Right lung (tissue), 5 donors: ENCODE measurements around the gene ZNF692. TPM values are rescaled to one million over a fixed set of nuclear protein-coding genes. Genes with fewer than 3 reads are reported as not detected.
"Not testable (repeated sequence)": the region's sequence is repeated elsewhere in the genome, so short reads cannot be mapped to it uniquely, and the experiment has no call there.

ENCODE experiments used
- DNase-seq, 2 donors: peaks; one replicate each; pipeline ENCODE4 v3.0.0-alpha.2; 2013
- polyA plus RNA-seq, 5 donors: library from polyadenylated mRNA; unstranded; fragments of 120-200 nt; gene quantifications; one replicate each; pipeline versions ENCODE4 v1.2.1 to v1.2.3, GENCODE V29; 2013; ENCODE audit warnings: inconsistent platforms in 1 of 5, low replicate concordance in 1 of 5; ENCODE audit not compliant: insufficient read length in 5 of 5, insufficient read depth in 1 of 5

The ZNF692 gene
- polyA plus RNA-seq, 5 donors = 47.5 to 69.4 (median 56.3) TPM

DNA sequence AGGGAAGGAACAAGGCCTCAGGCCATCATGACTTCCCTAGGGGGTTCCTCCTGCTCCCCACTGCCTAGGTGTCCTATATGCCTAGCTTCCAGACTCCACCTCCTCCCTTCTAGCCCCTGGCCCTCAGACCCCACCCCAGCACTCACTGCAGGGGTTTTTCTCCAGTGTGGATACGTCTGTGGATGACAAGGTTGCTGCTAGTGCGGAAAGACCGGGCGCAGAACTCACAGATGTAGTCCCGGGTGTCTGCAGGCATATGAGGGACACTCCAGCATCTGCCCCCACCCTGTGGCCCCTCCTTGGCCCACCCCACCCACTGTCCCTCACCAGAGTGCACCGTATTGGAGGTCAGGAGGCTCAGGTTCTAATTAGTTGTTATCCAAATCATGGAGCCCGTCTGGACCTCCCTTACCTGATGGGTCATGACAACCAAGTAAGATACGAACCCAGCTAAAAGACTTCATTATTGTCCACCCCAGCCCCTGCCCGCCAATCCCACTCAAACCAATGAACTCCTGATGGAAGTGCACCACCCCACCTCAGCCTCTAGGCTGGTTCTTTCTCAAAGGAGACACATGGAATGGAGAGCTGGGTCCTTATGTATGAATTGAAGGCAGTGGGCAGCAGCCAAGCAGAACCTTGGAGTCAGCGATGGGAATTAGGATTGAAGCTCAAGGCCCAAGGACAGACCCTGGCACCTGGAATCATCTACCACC lies 8.2 kb downstream of the ZNF692 start:
- no peak for DNase-seq

DNA sequence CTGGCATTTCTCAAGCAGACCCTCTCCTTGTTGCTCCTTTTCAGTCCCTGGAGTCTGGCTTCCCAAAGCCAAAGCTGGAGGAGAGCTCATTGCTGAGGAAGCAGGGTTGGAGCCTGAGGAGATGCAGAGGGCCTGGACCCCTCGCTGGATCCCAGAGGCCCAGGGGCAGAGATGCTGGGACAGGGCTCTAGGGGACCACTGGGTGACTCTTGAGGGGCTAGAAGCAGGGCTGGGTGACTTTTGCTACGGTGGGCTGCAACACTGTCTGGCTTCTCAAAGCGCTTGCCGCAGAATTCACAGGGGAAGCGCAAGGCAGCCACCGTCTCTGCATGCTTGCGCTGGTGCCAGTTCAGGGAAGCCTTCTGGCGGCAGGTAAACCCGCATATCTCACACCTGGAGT lies 8.8 kb downstream of the ZNF692 start:
- DNase-seq = no peak

DNA sequence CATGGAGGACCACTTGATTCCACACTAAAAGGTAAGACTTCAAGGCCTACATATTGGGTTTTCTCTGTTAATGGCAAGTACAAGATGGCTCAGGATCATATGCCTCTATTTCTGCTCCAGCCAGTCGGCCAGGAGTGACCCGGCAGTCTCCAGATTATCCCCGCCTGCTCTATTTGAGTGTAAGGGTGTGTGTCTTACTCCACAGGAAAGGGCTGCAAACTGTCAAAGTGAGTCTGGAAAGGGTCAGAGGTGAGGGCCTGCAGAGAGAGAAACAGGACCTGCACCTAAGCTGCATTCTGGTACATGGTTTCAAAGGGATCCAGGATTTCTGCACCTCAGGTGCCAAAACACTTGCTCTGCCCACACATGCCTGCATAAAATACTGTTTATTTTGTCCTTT lies 9.2 kb downstream of the ZNF692 start:
- no peak for DNase-seq

DNA sequence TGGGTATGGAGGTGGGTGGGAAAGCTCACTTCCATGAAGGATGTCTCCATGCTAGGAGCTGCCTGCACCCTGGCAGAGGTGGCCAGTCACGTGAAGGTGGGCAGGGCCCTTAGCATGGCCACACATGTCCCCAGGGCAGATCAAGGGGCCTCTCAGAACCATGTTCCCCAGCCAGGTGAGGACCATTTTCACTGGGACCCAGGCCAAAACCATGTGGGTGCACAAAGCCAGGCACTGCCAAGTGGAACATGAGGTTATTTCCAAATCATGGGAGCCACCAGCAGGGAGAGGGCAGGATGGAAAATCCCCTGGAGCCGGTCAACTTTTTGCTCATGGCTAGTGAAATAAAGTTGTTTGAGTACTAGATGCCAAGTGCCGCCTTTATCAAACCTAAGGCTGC lies 9.7 kb downstream of the ZNF692 start:
- no peak for DNase-seq

DNA sequence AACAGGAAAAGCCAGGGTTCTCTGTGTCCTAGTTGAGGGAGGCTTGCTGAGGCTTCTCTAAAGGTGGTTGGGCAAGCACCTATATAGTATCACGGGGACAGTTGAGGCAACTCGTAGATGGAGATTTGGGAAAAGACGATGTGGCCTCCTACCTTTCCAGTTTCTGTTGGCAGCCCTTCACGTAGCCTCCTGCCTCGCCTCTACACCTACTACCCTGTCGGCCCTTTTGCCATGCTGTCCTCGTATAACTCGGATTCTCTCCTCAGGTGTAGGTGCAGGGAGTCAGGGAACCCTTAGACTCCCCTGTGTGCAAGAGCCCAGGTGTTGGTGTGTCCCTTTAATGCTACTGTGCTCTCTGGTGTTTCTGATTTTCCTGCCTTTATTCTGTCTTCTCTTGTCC lies 10.3 kb downstream of the ZNF692 start:
- DNase-seq = no peak

DNA sequence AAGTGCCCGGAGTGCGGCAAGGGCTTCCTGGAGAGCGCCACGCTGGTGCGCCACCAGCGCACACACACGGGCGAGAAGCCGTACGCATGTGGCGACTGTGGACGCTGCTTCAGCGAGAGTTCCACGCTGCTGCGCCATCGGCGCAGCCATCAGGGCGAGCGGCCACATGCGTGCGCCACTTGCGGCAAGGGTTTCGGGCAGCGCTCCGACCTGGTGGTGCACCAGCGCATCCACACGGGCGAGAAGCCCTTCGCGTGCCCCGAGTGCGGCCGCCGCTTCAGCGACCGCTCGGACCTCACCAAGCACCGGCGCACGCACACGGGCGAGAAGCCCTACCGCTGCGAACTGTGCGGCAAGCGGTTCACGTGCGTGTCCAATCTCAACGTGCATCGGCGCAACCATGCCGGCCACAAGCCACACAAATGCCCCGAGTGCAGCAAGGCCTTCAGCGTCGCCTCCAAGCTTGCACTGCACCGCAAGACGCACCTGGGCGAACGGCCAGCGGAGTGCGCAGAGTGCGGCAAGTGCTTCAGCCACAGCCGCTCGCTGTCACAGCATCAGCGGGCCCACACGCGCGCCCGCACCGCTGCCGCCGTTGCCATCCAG lies 10.8 kb downstream of the ZNF692 start:
- DNase-seq = no peak

DNA sequence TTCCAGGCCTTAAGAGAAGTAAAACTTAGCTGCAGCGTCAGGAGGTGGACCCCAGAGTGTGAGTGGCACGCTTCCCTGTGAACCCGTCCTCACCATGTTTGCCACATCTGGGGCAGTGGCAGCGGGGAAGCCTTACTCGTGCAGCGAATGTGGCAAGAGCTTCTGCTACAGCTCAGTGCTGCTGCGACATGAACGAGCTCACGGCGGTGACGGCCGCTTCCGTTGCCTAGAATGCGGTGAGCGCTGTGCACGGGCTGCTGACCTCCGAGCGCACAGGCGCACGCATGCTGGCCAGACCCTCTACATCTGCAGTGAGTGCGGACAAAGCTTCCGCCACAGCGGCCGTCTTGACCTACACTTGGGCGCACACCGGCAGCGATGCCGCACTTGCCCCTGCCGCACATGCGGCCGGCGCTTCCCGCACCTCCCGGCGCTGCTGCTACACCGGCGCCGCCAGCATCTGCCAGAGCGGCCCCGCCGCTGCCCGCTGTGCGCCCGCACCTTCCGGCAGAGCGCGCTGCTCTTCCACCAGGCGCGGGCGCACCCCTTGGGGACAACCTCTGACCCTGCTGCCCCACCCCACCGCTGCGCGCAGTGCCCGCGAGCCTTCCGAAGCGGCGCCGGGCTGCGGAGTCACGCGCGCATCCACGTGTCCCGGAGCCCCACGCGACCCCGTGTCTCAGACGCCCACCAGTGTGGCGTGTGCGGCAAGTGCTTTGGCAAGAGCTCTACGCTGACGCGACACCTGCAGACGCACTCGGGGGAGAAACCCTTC lies 11.5 kb downstream of the ZNF692 start:
- DNase-seq = no peak

DNA sequence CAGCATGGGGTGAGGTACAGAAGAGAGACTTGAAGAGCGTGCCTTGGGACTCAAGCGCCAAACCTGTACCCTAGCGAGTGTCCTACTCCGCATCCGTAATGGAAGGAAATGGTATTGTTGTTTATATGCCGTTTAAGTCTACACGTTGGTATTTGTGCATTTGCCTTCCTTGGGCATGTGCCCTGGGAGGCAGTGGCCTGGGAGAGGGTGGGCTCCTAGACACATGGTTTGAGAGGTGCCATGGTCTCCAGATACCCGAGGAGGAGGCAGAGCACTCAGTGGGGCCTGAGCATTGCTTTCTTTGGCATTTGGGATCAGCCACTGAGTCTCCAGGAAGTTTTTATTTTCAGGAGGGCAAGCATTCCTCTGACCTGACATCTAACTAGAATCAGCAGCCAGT lies 14.4 kb downstream of the ZNF692 start:
- no peak for DNase-seq

DNA sequence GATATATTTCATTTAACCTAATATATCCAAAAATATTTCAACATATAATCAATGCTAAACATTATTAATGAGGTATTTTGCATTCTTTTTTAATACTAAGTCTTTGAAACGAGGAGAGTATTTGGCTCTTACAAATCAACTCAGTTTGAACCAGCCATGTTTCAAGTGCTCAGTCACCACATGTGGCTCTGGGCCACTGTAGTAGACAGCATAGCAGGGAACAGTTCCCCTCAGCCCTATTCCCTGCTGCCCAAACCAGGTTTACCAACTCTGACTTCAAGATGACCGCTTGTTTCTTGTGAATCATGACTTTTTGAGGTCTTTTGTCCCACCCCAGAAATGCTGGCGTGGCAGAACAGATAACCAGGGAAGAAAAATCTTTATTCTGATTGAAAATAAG lies 15.2 kb downstream of the ZNF692 start:
- DNase-seq = no peak

DNA sequence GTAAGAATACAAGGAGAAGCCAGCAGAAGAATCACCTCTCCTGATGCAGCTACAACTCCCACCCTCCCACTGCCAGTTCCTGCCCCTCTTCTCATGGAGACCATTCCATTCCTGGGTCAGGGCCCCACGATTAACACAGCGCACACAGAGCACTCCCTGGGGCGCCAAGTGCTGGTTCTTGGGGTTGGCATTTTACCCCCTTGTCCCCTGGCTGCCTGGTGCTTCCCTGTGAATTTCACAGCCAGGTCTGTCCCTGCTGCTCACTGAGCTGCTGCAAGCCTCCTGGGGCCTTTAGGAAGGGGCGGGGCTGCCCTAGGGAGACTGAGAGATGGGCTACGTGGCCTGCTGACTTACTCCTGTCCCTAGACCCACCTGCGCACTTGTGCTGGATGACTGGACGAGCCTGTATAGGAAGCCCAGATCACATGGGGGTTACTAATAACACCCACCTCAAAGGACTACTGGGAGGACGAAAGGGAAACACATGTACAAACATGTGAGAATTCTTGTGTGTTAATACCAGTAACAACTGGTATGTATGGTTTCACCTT lies 16.0 kb downstream of the ZNF692 start:
- no peak for DNase-seq

DNA sequence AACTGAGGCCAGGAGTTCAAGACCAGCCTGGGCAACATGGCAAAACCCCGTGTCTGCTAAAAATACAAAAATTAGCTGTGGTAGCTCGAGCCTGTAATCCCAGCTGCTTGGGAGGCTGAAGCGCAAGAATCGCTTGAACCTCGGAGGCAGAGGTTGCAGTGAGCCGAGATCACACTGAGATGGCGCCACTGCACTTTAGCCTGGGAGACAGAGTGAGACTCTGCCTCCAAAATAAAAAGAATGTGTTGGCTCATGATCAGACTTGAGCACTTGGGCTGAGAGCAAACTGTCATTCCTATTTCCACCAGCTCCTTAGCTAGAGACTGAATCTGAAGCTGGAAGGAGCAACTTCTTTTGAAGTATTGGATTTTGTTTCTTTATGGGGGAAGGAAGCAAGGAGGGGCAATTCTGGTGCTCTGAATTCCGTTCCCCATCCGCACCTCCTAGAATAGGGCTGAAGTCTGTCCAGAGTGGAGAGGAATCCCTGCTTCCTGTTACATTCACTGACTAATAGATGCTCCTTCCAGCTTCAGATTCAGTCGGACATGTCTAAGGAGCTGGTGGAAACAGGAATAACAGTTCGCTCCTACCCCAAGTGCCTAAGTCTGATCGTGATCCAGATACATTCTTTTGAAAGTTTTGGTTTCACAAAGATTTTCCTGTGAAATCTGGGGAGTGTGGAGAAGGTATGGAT lies 17.0 kb downstream of the ZNF692 start:
- peak; percentile 38 to 45 for DNase-seq

DNA sequence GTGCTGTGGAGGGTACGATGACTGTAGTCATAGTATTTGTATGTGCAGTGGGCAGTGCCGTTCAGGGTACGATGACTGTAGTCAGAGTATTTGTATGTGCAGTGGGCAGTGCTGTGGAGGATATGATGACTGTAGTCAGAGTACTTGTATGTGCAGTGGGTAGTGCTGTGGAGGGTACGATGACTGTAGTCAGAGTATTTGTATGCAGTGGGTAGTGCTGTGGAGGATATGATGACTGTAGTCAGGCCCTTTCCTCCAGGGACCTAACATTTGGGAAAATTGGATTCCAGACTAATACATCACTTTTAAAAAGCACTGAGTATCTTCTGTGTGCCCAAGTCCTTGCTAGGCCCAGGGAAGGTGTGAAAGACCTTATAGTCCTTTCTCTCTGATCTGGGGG lies 17.9 kb downstream of the ZNF692 start:
- DNase-seq = no peak

DNA sequence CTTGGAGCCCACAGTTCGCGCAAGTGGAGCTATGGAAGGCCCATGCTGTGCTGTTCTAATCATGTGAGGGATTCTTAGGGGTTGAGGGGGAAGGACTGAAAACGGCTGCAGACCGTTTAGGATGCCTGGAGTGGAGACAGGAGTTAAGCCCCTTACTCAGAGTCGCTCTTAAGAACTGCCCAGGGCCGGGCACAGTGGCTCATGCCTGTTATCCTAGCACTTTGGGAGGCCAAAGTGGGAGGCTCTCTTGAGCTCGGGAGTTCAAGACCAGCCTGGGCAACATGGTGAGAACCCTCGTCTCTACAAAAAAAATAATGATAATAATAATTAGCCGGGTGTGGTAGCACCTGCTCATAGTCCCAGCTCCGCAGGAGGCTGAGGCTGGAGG lies 19.7 kb downstream of the ZNF692 start:
- DNase-seq = no peak

DNA sequence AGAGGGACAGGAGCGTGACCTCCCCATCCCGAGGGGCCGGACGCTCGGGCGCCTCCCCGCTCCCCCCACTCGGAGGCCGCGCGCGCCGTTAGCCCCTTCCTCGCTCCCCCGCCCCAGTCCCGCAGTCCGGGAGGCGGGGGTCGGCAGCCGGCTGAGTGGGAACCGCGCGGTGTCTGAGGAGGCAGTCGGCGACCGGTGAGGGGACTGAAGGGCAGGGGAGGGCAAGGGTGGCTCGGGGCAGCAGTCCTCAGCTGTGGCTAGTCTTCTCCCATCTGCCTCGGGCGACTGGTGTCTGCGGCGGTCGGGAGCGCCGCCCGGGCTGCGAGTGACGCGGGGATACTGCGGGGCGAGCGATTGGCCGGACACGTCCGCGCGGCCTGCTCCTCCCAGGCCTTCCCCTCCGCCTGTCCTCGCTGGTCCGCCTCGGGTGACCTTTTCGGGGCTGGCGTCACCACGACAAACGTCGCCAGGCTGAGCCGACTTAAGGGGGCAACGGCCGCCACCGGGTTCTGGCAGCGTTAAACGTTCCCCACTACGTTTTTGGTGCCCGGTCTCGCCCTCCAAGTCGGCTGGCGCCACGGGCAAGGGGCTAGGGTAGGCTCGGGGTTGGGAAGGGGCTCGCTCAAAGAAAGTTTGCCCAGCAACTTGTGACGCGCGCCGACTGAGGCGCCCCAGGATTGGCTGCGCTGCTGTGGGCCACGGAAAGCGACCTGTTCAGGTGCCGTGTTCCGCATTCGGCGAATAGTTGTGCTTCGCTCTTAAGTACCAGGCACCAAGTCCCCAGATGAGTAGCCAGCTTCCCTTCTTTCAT lies 20.3 kb downstream of the ZNF692 start:
- peak; percentile 90 to 91 for DNase-seq

DNA sequence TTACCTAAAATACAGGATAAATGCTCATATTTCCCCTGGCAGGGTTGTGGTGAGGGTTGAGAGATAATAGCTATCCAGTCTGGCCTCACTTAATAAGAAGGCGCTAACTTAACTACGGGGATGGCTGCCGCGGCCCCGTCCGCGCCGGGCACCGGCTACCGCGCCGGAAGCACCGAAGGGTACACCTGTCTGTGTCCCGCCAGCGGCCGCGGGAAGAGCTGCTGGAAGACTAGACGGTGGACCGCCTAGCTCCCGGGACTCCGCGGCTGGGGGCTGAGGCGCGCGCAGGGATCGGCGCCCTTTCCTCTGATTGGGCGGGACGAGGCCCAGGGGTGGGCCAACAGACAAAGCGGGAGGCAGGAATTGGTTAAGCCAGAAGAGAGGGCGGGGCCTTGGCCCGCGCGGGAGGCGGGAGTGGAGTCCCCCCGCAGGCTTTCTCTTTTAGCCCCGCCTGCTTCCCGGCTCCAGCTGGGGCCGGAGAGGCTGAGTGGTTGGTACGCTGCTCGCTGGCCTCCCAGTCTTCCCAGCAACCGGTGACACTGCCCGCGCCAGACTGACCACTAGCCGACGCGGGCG lies 21.0 kb downstream of the ZNF692 start, which contains the start of gene ZNF672:
Gene ZNF672, plus strand, starts transcription at position 444 of the 576 bp plus-strand sequence. CDS start 9,051 bp downstream, outside the sequence.
- peak; percentile 98 for DNase-seq

DNA sequence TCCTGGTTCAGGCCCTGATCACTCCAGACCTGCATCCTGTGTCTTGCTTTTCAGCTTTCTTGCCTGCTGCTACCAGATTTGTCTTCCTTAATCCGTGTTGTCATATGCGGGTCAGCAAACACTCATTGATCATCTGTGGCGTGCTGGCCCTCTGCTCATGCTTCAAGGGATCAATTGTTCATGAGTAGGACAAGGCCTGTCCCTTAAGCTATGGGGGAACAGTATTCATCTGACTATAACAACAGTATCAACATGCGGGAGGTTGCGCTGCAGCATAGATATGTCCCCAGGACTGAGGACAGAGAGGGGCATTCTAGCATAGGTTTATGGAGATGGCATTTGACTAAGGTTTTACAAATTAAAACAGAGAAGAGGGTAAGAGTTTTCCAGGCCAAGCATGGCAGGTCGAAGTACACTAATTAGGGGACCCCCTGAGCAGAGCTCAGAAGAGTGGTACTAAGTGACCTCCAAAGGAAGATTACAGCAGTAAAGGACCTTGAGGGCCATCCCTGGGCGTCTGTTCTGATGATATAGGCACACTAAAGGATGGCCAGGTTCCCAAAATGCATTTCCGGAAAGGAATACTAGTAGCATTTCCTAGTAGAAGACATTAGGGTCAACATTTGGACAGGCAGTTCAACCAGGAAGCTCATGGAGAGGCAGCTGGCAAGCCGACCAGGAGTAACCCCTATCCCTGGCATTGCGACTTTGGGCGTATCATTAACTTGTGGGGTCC lies 21.7 kb downstream of the ZNF692 start:
- DNase-seq = no peak

DNA sequence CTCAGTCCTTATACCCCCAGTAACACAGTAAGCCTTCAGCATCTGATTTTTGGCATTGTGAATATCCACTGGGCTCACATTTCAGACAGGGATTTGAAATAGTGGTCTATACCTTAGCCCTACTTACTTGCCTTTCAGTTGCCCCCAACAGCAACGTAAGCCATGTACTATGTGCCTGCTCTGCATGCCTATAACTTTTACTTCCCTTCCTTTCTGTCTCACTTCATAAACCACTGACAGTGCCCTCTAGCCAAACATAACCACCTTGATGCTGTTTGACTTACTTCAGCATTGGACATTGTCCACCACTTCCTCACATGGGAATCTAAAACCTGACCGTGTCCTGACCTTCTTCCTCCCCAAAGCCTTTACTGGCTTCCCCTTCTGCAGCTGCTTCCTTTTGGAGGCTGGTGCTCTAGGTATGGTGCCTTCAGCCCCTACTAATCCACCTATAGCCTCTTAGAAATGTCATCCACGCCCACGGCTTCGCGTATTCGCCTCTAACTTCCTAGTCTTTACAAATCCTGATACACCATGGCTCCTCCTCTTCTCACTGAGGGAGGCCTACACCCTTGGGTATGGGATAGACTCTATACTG lies 24.4 kb downstream of the ZNF692 start:
- no peak for DNase-seq

DNA sequence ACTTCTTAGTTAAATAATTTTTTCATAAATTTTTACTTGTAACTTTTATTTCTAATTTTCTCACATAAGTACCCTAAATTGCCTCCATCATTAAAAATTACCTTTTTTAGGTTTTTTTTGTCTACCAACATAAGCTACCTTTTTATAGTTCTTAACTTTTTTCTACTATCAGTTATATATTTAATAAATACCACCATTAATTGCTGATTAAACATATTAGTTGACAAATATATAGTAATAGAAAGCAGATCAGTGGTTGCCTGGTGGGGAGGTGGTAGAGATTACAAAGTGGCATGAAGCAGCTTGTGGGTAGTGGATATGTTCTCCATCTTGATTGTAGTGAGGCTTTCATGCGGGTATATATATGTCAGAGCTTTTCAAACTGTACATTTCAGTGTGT lies 27.0 kb downstream of the ZNF692 start:
- no peak for DNase-seq

DNA sequence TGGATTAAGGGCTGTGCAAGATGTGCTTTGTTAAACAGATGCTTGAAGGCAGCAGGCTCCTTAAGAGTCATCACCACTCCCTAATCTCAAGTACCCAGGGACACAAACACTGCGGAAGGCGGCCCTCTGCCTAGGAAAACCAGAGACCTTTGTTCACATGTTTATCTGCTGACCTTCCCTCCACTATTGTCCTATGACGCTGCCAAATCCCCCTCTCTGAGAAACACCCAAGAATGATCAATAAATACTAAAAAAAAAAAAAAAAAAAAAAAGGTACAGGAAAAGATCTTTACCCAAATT lies 28.2 kb downstream of the ZNF692 start:
- DNase-seq = not testable (repeated sequence)

DNA sequence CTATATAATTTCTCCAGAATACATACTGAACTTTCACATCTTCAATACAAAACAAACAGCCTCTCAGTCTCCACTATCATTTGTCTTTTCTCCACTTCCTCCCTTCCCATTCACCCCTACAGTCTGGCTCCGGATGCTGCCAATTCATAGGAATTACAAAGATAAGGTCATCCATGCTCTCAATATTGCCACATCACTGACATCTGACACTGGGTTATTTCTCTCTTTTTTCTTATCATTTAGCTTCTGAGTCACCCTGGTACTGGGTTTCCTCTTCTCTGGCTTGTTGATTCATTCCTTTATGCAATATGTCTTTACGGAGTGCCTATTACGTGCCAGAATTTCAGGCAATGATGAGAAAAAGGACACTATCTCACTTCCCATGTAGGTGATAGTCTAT lies 30.0 kb downstream of the ZNF692 start:
- DNase-seq = no peak
